Muscle of arm (tissue), 14 donors: ENCODE measurements around the gene SLC4A9. TPM values are rescaled to one million over a fixed set of nuclear protein-coding genes. Genes with fewer than 3 reads are reported as not detected.

ENCODE experiments used
- DNase-seq: peaks from one replicate; pipeline ENCODE4 v3.0.0-alpha.2; 2013
- long read RNA-seq, 11 donors: transcript quantifications; one replicate each; lab custom pipeline, GENCODE V29; 2026
- polyA plus RNA-seq, 12 donors: library from polyadenylated mRNA; unstranded; fragments of 120-200 nt; gene quantifications; one replicate each; pipeline ENCODE4 v1.2.1, GENCODE V29; 2013; ENCODE audit not compliant: insufficient read length in 12 of 12

The SLC4A9 gene, protein sequence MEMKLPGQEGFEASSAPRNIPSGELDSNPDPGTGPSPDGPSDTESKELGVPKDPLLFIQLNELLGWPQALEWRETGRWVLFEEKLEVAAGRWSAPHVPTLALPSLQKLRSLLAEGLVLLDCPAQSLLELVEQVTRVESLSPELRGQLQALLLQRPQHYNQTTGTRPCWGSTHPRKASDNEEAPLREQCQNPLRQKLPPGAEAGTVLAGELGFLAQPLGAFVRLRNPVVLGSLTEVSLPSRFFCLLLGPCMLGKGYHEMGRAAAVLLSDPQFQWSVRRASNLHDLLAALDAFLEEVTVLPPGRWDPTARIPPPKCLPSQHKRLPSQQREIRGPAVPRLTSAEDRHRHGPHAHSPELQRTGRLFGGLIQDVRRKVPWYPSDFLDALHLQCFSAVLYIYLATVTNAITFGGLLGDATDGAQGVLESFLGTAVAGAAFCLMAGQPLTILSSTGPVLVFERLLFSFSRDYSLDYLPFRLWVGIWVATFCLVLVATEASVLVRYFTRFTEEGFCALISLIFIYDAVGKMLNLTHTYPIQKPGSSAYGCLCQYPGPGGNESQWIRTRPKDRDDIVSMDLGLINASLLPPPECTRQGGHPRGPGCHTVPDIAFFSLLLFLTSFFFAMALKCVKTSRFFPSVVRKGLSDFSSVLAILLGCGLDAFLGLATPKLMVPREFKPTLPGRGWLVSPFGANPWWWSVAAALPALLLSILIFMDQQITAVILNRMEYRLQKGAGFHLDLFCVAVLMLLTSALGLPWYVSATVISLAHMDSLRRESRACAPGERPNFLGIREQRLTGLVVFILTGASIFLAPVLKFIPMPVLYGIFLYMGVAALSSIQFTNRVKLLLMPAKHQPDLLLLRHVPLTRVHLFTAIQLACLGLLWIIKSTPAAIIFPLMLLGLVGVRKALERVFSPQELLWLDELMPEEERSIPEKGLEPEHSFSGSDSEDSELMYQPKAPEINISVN
- under 1 TPM in 5 of 12 donors, not detected in 7; 0.10 to 0.49 (median 0.12) TPM for polyA plus RNA-seq
- long read RNA-seq, donor 1, result 0 reads
- long read RNA-seq, donor 2, result 0 reads
- long read RNA-seq, donor 3, result 0 reads
- long read RNA-seq, donor 4, result 0 reads
- long read RNA-seq, donor 5, result 0 reads
- long read RNA-seq, donor 6, result 0 reads
- long read RNA-seq, donor 7, result 0 reads
- long read RNA-seq, donor 8, result 0 reads
- long read RNA-seq, donor 9, result 0 reads
- long read RNA-seq, donor 10, result 0 reads
- long read RNA-seq, donor 11, result 0 reads

DNA sequence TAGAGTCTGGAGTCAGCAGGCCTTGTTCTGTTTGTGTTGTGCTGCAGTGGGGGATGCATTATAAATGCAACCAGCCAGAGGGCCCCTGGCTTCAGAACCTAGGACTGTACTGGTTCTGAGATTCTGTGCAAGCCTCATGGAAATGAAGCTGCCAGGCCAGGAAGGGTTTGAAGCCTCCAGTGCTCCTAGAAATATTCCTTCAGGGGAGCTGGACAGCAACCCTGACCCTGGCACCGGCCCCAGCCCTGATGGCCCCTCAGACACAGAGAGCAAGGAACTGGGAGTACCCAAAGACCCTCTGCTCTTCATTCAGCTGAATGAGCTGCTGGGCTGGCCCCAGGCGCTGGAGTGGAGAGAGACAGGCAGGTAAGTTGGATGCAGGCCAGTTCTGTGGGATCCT is at the start of gene SLC4A9:
TSS of gene SLC4A9 (plus strand) at position 94 of the 400 bp plus-strand sequence. CDS start at position 137, 43 bp downstream.
- no peak for DNase-seq

DNA sequence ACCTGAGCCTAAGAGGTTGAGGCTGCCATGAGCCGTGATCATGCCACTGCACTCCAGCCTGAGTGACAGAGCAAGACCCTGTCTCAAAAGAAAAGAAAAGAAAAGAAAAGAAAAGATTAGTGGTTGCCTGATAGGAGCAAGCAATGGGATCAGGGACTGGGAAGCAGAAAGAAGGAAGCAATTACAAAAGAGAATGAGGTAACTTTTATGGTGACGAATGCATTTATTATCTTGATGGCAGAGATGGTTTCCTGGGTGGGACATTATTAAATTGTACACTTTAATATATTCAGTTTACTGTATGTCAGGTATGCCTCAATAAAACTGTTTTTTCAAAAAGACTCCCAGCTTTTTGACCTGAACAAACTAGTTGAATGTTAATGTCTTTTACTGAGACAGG is 49.6 kb upstream of the SLC4A9 start:
- no peak for DNase-seq

DNA sequence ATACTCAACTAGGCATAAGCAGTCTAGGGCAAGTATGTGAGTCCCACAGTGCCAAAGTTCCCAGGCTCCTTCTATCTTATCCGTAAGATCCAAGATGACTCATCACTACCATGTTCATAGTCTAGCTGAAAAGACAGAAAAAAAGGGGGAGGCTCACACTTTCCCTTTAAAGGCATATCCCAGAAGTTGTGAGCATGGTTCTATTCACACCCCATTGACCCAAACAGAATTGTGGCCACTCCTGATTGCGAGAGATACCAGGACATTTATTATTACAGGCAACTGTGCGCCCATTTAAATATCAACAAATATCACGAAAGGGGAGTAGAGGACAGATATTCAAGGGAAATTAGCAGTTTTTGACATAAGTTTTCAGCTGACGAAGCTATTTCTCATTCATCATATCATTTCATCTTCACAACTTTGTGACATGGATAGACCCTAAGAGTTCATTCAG is 49.0 kb upstream of the SLC4A9 start:
- no peak for DNase-seq

DNA sequence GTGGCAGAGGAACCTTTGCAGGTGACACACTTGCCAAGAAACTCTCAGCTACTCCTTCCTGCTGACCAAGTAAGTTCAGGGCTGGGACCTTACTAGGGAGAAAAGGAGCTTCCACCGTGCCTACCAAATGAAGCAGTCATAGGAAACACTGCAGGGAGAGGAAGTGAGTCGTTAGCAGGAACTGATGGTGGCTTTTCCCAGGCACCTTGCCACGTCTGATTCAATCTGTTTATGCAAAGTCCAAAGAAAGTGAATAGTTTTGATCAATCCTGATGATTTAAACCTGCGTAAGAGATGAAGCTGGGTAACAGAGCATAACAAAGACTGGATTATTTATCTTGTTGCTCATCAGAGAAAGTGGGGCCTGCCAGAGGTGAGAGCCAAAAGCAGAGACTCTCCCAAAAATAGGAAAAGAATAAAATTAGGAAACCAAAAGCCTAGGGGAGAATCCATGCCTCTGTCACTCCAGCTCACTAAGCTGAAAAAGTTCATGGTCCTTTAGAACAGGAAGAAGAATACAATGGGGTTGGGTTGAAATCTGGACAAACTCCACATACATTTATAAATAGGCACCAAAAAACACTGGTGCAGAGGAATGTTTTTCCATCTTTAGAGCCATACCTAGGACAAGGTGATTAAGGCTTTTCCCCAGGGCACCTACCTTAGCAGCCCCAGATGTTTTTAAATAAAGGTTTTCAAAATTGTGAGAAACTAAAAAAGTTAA is 47.8 kb upstream of the SLC4A9 start:
- no peak for DNase-seq

DNA sequence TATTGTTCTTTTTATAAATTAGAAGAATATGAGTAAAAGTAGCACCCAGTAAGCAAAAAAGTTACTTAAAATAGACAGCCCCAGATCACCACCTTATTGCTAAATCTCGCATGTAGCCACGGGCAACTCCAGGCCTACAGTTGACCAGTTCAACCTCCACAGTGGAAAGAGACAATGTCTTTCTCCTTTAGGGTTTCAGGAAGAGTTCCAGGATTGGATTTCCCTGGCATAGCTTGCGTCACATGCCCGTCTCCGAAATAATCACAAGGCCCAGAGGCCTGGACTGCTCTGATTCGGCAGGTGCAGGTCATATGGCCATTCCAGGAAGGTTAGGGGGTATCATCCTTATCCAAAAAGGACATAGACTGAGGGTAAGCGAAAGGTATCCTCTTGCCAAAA is 47.2 kb upstream of the SLC4A9 start:
- no peak for DNase-seq

DNA sequence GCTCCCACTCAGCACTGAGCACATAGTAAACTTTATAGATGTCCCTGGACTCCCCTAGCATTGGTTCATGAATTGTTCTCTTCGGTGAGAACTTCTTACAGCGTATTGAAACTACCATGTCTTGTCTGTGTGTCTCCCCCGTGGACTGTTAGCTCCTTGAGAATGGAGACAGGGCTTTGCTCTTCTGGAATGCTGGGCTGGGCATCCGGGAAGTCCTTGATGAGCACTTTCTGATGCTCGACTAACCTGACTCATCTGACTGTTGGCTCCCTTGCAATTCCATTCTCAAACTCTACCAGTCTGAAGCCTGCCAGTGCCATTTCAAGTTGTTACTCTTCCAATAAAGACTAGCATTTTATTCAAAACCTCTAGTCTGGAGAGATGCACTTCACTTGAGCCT is 42.1 kb upstream of the SLC4A9 start:
- DNase-seq, result no peak

DNA sequence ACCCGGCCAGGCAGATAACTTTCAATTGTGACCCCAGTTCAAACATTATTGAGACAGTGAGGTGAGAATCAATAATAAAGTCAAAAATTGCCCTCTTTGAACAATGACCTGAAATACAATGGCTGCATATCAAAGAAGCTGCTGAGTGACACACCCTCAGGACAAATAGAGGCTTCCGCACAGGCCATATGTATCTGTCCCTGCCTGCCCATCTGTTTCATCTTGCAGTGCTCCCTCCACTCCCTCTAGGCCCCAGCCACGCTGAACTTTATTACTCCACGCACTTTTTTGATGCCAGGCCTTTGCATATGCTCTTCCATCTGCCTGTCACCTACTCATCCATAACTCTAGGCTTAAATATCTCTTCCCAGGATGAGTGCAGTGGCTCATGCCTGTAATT is 41.2 kb upstream of the SLC4A9 start:
- no peak for DNase-seq

DNA sequence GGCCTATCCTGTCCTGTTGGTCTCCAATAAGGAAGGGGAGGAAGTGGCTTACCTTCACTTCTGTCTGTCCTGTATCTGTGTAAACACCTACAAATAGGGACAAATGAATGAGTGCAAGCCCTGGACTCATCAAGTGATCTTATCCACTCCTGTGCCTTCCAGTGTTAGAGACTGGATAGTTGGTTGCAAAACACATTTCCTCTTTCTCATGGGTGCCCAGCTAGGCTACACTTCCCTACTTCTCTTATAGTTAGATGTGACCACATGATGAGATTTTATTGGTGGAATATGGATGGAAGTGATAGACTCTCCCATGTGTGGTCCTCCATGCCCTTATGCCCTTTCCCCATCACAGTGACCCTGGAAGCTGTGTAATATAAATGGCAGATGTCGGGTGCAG is 40.2 kb upstream of the SLC4A9 start:
- DNase-seq, result no peak

DNA sequence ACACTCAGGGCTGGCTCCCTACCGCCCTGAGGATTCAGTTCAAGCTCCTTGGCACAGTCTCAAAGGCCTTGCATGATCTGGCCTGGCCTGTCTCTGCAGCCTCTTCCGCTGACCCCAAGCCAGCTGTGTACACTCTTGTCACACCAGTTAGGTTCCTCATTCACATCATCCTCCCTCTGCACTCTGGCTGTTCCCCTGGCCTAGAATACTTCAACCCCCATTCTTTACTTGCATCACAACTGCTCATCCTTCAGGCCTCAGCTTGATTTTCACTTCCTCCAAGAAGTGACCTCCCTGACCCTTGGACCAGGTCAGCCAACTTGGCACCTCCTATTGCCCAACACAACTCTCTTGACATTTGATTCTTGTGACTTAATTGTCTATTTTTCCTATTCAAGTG is 38.2 kb upstream of the SLC4A9 start:
- no peak for DNase-seq

DNA sequence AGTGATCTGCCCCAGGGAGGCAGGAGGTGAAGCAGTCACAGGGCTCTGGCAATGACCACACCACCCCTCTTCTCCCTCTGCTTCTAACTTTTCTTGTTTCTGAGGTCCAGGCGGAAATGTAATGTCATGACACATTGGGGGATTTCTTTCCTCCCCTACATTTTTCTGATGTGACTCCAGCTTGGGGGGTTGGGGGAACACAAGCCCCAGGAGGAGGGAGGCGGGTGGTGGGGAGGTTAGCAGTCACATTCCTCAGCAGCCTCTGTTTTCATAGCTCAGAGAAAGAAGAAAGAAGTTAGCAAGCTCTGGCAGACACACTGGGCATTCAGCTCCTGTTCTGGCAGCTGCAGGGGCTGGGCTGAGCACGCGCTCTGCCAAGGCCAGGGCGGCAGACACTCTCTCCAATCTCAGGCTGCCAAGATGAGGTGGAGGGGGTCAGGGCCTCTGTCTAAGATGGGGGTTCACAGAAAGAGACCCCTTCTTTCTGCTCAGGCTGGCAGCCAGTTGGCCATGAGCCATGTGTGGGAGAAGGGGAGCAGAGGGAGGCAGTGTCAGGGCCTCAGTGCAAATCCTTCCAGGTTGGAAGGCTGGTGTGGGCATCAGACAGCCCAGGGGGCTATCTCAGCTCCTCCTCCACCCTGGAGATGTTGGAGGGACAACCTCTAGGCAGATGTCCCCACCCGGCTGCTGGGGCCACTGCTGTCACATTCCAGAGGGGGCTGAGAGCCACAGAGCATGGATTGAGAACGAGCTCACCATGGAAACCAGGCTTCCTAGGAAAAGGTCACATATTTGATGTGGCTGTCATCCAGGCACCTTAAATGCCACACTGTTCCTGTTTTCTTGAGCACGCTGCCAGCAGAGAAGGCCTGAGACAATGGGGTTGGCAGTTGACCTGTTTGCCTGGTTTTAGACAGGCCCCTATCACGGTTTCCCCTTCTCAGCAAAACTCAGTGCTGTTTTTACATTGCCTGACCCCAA is 37.0 kb upstream of the SLC4A9 start:
- no peak for DNase-seq

DNA sequence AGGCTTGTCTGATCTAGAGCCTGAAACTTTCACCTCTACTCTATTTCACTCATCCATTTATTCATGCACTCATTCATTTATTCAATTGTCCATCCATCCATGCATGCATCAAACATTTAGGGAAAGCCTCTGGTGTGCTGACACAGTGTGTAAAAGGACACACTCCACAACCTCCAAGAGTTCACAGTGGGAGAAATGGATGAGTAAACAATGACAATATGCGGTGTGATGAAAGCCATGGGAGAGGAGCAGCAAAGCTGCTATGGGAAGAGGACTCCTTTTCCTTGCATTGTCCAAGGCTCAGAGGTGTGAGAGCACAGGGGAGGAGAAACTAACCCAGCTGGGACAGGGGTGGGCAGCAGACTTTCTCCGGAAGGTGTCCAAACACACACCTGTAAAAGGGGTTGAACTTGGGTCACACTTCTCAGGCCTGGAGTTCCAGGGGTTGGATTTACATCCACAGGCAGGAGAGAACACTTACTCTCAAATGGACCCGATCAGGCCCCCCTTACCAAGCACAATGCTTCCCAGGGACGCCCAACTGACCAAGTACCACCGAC is 35.9 kb upstream of the SLC4A9 start:
- DNase-seq, result no peak

DNA sequence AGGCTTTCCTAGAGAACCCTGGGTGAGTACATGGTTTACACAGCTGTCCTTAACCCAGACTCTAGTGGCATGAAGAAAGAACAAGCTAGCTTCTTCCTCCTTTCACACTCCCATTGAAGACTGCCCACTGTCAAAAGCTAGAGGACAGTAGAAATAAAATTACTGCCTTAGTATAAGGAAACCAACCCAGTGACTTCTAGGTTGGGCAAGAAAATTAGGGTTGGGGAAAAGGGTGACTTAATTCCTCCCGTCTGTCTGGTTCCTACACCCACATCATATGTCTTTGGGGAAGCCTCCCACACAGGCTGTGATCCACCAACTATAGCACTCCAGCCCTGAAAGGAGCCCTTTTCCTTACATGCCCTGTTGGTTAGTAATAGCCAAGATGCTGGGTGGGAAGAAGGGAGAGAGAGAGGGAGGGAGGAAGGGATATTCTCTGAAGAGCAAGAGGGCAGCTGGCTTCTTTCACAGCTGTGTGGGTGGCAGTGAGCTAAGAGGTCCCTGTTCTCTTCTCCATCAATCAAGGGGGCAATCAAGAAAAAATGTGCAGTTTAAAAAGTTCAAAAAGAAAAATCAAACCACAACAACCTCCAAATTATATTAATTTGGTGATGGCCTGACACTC is 35.3 kb upstream of the SLC4A9 start:
- DNase-seq, result no peak

DNA sequence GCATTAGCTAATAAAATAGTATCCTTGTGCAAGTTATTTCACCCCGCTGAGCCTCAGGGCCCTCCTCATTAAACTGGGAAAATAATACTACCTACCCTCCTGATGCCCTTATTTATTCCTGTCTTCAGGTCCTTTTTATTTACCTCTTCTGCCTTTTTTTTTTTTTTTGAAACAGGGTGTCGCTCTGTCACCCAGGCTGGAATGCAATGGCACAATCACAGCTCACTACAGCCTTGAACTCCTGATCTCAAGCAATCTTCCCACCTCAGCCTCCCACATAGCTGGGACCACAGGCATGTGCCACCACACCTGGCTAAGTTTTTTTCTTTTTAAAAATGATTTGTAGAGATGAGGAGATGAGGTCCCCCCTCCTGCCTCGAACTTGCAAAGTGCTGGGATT is 34.5 kb upstream of the SLC4A9 start:
- no peak for DNase-seq

DNA sequence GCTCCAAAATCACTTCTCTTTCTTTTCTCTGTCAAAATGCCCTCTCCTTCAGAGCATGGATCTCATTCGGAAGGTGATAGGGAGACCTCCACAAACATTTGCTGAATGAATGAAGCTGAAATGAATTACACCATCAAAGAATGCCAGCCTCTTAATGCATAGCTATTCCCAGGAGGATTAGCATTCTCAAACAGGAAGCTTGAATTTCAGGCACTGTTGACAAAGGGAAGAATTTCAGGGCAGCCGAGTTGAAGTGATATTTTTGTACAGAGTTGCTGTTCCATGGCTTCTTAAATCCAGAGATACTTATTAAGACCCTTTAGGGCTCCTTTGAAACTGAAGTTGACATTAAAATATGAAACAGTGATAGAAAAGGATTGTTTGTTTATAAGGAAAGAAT is 32.4 kb upstream of the SLC4A9 start:
- DNase-seq, result no peak

DNA sequence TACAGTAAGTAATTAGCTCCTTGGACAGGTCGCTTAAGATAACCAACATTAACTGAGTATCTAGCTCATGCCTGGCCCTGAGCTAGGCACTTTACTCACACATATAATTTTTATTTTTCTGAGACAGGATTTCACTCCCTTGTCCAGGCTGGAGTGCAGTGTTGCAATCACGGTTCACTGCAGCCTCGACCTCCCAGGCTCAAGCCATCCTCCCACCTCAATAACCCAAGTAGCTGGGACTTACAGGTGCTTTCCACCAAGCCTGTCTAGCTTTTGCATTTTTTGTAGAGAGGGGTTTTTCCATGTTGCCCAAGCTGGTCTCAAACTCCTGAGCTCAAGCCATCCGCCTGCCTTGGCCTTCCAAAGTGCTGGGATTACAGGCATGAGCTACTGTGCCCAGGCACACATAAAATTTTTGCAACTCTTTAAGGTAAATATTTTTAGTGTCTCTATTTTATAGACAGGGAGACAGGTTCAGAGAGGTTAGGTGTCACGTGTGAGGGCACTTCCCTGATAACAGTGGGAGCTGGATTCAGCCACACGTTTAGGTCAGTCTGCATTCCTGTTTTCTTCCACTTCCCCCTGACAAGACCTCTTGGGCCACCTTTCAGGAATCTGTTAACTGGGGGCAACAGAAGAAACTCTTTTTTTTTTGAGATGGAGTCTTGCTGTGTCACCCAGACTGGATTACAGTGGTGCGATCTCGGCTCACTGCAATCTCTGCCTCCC is 31.8 kb upstream of the SLC4A9 start:
- no peak for DNase-seq

DNA sequence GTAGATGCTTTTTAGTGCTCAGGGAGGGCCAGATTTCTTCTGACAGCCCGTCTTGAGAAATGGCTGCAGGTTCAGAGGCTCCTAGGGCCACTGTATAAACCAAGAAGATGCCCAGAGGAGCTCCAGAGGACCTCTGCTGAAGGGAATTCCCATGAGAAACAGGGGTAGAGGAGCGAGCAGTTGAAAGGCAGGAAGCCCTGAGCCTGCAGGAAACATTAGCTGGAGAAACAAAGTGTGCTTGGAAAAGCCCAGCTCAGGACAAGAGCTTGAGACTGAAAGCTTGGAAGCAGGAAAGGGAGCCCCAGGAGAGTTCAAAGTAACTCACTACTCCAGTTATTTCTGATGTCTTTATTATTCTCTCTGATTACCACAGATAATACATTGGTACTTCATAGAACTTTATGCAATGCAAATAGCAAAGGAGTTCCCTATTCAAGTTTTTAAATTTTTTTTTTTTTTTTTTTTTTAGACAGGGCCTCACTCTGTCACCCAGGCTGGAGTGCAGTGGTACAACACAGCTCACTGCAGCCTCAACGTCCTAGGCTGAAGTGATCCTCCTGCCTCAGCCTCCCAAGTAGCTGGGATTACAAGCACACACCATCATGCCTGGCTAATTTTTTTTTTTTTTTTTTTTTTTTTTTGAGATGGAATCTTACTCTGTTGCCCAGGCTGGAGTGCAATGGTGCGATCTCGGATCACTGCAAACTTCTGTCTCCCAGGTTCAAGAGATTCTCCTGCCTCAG is 30.1 kb upstream of the SLC4A9 start:
- no peak for DNase-seq

DNA sequence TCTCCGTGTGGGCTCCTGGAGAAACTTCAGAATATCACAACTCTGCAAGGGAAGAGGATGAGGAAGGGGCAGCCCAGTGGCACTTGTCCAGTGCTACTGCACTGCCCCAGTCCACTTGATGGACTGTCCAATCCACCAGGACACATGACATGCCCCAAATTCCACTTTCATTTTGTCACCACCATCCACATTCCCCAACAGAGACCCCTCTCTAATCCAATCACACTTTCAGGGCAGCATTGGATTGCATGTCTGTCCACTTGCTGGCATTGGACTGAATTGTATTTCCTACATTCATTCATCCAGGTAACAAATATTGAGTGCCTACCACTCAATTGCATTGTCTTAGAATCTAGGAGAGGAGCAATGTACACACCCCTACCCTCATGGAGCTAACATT is 28.4 kb upstream of the SLC4A9 start:
- DNase-seq, result no peak

DNA sequence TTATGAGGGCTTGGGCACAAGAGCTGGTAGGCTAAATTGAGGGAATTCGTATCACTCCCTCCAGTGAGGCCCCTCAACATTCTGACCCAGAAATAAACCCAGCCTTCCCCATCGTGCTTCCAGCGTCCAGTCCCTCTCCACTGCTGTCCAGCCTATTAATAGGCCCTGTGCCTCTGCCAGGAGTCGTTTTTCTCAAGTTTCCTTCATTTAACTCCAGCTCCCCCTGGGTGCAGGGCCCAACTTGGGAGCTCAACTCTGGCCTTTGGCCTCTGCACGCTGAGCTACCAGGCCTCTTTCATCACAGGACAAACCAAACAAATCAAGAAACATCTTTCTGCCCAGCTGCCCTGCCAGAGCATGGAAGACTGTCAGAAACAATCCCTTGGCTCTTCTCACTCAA is 23.6 kb upstream of the SLC4A9 start:
- peak; percentile 57 for DNase-seq
